Stromal cell of bone marrow (primary cell): ENCODE data around the gene BANP.
"Not testable (repeated sequence)": the region's sequence is repeated elsewhere in the genome, so short reads cannot be mapped to it uniquely, and the experiment has no call there.

Experiments used
- DNase-seq: peaks from one replicate; pipeline ENCODE4 v3.0.0-alpha.2; 2012; ENCODE audit warnings: low read depth

BANP gene

DNA sequence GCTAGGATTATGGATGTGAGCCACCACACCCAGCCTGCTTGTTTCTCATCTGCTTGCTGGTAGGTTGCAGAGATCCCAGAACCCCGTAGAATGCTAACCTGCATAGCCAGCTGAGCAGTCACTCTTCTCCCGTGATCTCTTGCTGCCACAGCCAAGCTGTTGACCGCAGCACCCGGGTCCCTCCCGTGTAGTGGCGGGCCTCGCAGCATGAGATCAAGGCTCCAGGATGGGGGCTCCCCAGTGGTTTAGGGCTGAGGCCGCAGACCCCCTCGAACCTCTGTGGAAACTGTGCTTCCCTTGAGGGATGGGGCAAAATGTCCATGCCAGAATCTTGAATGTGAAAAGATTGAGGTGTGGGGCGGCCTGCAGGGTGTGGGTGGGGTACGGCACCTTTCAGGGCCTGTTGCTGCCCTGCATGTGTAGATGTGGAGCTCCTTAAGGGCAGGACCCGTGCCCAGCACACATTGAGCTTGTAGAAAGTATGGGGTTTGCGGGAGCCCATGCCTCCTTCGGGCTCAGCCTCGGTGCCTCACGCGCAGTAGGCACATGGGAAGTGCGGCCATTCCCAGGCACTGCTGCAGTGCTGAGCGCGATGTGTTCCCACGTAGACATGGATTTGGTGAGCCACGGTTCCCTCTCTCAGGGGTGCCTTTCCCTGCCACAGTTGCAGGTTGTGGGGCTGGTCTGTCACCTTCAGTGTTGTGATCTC, 99.9 kb downstream of the BANP start:
- DNase-seq = no peak

DNA sequence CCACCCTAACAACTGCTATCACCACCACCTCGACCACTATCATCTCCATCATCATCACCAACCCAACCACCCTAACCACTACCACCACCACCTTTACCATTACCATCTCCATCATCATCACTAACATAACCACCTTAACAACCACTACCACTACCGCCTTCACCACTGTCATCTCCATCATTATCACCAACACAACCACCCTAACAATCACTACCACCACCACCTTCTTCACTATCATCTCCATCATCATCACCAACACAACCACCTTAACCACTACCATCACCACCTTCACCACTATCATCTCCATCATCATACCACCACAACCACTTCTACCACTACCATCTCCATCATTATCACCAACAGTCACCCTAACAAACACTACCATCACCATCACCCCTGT, 101.4 kb downstream of the BANP start:
- no peak for DNase-seq

DNA sequence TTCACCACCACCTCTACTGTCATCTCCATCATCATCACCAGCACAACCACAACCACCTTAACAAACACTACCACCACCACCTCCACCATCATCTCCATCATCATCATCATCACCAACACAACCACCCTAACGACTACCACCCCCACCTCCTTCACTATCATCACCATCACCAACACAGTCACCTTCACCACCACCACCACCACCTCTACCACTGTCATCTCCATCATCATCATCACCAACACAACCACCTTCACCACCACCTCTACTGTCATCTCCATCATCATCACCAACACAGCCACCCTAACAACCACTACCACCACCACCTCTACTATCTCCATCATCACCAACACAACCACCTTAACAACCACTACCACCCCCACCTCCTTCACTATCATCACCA, 102.2 kb downstream of the BANP start:
- not testable (repeated sequence) for DNase-seq

DNA sequence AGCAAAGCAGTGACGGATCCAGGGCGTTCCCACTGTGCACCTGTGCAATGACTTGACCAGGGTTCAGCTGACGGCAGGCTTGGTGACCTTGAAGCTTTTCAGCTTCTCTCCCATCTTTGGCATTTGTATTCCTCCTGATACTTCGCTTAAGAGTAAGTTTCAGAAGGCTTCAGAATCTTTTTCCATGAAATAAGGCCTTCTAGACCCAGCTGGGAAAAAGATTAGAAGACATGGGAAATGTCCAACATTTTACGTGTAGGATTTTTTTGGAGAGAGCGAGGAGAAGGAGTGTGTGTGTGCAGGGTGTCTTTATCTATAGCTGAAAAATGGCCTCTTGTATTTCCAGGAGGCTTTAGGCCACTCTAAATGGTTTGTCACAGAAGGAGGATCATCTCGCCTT, 104.1 kb downstream of the BANP start:
- no peak for DNase-seq

DNA sequence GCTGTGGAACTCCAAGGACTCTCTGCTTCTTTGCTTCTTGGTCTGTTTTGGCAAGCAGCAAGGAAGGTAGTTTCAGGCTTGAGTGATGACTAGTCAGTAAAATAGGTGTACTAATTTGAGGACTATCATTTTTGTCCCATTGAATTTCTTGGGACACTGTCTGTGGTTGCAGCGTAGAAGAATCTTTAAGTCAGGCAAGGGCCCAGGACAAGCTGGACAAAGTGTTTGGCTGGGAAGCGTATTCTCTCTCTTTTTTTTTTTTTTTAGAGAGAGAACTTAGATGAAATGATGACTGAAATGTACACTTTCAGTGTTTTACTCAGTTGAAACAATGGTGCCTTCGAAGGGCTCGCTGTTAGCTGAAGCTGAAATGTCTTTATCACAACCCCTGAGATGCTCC, 105.0 kb downstream of the BANP start:
- DNase-seq = no peak

DNA sequence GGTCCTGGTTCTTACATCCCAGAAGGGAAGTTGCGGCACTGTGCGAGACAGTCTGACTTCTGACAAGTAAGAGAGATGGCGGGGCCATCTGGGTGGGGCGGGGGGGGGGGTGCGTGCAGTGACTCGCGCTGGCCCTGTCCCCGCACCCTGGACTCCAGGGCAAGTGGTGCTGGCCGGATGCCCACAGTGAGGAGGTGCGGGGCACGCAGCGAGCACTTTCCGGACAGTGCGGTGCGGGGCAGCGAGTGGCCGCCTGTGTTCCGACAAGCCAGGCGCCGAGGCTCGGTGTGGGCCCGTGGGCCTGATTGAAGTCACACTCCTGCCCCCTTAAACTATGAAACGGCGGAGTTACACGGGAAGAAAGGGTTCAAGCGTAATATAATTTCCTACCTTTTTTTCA, 106.4 kb downstream of the BANP start:
- DNase-seq = no peak

DNA sequence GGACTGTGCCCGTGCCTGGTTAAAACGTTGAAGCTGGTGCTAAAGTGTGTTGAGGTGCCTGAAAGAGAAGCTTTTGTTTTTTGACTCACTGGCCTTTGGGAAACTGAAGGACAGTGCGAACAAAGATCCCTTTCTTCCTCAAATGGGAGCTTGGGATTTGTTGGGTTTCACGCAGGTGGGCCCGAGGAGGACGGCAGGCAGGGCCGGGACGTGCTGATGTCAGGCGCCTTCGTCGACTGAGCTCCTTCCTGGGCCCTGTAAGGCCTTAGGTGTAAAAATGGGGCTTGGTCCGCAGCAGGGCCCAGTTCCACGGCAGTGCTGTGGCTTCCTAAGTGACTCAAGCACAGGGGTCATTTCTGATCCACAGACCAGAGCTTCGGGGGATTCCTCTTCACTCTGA, 106.9 kb downstream of the BANP start:
- no peak for DNase-seq

DNA sequence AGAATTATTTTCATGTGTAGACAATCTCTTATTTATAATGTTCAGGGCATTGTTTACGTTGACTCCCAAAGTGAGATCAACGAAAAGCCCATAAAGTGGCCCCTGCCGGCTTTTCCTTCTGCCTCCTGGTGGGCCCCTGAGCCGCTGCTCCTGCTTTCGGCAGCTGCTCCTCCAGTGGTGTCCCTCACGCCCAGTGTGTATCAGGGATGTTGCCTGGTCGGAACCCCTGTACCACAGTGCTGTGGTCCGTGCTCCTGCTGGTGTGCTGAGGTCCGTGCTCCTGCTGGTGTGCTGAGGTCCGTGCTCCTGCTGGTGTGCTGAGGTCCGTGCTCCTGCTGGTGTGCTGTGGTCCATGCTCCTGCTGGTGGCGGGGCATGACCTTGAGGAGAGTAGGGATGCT, 107.6 kb downstream of the BANP start:
- DNase-seq = no peak

DNA sequence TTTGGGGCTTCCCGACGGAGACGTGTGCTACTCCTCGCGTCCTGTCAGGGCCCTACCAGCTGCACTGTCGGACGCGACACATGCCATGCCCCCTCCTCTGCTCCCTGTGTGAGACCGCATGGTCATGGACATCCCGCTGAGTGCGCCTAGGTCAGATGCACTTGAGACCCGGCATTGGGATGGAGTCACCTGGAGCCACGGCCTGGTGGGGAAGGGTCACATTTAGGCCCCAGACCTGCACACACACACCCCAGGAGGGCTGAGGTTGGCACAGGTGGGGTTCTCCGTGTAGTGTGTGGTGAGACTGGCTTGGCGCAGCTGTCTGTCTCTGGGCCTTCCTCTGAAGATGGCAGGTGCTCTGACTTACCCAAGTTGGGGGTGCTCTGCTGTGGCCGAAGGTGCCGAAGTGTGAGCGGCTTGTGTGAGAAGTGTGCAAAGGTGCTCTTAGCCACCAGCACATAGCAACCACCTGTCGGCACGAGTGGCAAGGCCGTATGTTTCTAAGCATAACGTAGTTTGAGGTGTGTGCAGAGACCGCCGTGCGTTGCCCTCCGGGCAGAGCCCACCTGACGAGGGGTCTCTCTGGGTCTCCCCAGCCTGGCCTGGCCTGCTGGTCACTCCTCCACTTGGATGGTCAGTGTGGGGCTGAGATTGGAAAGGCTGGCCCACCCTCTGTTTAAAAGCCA, 108.6 kb downstream of the BANP start:
- DNase-seq = no peak

DNA sequence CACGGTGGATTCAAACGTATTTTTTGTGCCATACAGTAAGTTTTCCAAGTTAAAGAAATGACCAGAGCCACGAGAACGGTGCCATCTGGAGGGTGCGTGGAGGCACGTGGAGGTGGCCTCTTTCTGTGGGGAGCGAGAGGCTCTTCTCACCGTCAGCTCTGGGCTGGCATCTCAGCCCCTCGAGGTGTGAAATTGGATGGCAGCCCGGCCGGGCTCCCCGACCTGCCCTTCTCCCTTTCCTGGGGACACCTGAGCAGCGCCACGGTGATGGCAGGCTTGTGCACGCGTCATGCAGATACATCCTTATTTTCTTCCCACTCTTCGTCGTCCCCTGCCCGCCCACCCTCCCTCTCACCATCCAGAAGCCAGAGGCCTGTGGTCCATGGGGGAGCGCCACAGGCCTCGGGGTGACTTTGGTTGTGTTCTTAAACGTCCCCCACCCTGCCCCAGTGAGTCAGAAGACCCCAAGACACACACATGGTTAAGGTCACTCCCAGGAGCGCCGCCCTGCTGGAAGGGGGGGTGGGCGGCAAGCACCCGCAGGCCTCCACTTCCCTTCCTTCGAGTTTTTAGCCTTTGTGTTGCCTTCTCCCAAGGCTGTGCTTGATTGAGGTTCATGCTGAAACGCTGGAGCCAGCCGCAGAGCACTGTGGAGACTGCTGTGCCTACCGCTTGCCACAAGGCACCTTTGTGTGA, 109.4 kb downstream of the BANP start:
- no peak for DNase-seq

DNA sequence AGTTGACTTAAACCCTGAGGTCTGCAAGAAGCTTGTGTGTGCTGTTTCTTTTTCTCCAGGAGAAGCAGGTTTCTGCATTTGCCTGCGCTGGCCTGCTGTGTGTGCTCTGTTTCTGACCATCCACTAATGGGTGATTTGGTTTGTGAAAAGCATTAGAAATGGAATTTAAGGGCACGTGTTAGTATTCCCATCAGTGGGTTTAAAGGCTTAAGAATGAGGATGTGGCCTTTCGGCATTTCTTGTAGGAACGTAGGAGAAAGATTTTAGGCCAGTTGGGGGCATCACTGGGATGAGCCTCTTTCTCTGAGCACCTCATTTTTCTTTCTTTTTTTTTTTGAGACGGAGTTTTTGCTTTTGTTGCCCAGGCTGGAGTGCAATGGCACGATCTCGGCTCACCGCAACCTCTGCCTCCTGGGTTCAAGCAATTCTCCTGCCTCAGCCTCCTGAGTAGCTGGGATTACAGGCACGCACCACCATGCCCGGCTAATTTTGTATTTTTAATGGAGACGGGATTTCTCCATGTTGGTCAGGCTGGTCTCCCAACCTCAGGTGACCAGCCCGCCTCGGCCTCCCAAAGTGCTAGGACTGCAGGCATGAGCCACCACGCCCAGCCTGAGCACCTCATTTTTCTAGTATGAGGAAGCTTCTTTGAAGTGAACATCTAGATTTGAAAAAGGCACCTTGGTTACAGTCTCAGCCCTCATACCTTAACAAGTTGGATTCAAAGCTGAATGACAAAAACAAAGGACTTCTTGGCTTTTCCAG, 110.3 kb downstream of the BANP start:
- no peak for DNase-seq

DNA sequence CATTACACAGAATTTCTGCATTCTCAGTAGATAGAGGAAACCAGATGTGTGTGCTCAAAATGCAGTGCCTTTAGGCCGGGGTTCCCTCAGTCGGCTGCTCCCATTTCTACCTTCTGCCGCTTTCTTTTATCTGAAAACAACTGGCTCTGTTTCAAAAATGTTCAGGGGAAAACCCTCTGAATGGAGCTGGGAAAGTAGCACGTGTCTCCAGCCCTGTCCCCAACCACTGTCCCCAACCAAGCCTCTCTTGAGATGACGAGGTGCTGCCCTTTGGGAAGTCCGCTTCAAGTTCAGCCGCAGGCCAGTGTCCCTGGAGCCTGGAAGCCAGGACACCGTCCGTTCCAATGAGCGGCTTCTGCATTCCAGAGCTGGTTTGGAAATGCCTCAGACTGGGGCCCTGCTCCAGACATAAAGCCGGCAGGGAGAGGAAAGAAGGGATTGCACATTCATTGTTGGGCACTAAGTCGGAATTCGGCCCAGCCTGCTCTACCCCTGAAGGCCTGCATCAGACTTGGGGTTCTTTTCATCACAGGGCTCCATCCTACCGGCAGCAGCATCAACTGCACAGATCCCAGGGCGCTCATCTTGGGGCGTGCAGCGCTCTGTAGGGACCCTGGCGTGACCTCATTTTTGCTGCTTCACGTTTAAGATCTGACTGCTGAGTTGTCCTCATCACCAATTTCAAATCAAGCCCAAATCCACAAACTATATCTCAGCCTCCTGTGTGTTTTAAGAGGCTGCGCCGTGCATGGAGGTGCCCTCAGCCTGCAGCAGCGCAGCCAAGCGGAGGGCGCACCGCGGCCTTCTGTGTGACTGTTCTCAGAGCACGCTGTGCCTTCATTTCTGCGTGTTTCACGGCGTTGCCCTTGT, 111.3 kb downstream of the BANP start:
- DNase-seq = peak; percentile 49

DNA sequence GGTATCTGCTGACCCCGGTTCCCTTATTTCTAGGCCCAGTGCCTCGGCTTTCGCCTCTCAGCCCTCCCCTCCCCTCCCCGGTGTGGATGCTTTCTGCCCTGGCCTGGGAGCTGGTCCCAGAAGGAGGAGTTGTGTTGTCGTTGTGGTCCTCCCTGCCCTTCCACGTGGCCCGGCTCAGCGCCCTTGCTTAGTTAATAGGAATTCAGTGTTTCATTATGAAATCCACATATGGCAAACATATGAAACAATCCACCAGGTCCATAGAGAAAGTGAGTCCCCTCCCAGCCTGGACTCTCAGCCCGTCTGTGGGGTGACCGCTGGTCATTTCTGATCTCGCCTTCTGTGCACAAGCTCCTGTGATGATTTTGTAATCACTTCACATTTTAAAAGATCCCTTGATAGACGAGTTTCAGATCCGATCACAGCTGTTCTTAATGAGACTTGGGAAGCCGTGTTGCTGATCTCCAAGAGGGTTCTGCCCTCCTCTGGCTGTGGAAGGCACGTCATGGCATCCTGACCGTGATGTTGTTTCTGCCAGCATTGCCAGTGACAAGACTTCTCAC, 112.1 kb downstream of the BANP start:
- peak; percentile 73 for DNase-seq

DNA sequence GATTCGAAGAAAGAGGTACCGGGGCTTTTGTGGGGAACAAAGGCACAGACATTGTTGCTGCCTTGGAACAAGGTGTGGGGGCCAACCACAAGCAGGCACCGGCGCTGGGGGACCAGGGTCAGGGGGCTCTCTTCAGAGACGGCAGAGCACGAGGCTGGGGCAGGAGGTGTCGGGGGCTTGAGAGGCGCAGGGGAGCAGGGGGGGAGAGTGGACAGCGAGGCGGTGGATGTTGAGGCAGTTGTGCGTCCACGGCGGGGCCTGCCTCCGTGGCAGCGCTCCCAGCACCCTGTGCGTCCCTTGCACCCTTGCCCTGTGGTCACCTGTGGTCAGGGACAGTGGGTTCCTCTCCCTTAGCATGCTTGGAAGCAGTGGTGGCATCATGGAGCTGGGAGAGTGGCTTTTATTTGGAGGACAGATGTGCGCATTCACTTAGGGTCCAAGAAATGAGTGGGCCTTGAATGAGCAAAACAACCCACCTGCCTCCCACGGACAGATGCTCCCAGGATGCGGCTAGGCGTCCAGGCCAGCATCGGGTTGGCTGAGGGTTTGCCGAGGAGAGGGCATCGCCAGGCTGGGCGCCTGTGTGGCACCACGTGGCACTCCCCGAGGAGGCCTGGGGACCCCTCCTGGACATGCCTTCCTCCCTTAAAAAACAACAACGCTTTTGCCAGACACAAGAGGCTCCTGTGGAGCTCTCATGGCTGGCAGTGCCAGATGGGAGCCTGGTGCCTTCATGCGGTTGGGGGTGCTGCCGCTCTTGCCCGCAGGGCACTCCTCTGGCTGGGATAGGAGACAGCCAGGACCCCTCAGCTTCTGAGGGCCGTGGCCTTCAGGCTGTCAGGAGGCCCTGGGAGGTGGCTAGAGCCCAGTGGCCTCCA, 113.0 kb downstream of the BANP start:
- no peak for DNase-seq

DNA sequence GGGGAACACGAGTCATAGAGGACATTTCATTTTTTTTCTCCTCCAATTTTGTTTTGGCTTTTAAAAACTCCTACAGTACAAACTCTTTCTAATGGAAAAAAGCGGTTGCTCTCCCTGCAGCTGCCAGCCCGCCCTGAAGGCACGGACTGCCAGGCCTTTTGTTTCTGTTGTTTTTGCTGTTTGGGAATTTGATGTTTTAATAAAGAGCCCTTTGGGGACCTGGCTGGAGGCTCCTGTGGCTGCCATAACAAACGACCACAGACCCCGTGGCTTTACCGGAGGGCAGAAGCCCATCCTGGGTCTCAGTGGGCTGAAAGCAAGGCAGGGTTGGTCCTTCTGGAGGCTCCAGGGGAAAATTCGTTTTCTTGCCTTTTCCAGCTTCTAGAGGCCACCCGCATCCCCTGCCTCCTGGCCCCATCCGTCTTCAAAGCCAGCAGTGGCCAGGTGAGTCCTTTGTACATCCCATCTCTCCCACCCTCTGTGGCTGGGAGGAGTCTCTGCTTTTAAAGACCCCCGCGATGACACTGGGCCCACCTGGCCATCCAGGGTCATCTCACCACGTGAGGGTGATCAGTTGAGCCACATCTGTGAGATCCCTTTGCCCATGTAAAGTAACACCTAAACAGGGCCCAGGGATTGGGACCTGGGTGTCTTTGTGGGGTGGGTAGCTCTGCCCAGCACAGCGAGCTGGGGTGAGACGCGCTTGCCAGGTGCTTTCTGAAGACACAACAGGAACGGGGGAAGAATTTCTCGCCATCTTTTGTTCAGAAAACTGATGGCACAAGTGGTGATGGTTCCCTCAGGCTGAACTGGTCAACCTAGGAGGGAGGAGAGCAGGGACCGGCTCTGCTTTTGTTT, 113.9 kb downstream of the BANP start:
- DNase-seq = no peak

DNA sequence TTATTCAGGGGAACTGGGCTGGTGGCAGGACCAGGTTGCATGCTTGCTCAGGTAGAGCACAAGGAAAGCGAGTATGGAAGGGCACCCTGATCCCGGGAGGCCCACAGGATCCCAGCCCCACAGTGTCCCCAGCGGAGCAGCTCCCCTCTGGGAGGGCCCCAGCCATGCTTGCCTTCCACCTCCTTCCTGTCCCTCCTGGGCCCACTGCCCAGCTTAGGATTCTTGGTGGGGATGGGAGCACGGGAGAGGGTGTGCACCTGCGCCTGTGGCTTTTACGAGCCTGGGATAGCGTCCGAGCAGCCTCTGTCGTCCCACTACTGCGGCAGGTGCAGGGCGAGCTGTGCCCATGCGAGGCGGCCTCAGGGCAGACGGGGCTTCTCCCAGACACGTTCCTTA, 114.5 kb downstream of the BANP start:
- no peak for DNase-seq

DNA sequence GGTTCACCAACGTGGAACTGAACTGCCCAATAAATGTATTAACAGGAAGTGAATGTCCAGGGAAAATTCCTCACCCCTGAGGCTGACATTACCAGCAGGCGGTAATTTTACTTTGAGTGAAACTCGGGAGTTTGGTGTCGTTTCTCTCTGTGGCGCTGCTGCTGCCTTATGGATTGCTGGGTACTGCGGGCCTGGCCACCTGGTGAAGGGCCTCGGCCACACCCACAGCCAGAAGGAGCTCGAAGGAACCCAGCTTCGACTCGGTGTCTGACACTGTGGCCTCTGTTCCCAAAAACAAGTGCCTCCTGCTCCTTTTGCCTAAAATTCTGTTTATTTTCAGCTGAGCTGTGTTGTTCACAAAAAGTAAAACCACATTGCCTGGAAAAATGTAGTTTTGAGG, 115.0 kb downstream of the BANP start:
- no peak for DNase-seq

DNA sequence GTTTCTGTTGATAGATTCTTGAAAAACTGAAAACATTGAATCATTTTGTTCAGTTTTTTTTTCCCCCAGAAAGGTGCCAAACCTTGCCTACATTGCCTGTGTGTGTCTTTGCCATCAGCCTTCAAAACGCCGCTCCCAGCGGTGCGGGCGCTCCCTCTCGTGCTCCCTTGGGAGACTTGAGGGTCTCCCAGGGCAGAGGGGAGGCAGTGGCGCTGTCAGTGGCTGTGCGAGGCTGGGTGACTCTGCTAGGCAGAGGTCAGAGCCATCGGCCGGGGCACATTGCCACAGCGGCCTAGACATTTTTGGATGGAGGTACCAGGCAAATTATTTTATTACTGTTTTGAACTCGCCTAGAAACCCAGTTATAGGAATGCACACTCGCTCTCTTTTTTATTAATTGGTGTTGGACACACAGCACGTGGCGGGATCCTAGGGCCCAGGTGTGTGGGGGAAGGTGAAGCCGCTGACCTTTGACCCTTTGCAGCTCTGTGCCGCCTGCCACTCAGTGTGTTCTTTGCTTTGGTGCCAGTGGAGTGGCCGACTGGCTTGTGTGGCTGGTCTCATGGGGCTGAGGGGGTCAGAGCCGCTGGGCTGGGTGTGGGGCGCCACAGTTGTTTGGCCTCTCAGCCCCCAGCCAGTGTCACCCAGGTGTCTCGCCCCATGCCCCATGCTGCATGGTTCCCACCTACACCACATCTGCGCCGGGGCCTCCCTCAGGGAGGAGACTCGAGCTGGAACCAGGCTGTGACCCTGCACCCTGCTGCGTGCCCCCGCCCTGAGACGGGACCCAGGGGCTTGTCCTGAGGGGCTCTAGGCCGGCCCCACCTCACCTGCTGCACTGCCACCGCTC, 115.7 kb downstream of the BANP start:
- DNase-seq = no peak
